Endothelial cell of umbilical vein (primary cell): ENCODE results near the gene ANO1. TPM values are rescaled to one million over a fixed set of nuclear protein-coding genes. Genes with fewer than 3 reads are reported as not detected.

Source experiments
- BruUV-seq: library from RNA; stranded (reverse); fragments of 400-500 nt; replicated peaks from 2 replicates; lab custom pipeline; 2021; lab: Mats Ljungman, UMichigan
- CTCF ChIA-PET: fragments of 300-600, 350-600 bp; sonication (Branson Sonifier 250); formaldehyde crosslinking; loops from one replicate; lab custom pipeline; 2021; ENCODE audit warnings: antibody characterized with exemption, inconsistent platforms; lab: Charles Lee
- POLR2A ChIA-PET: fragments of 300-600, 350-600 bp; sonication (Branson Sonifier 250); formaldehyde crosslinking; loops from one replicate; lab custom pipeline; 2021; ENCODE audit warnings: antibody characterized with exemption, inconsistent platforms; lab: Charles Lee
- DNase-seq: peaks from one replicate; pipeline ENCODE4 v3.0.0-alpha.2; 2011; ENCODE audit warnings: low read depth, low spot score
- FAIRE-seq: peaks from 2 replicates; lab custom pipeline; 2011; peaks lifted over from hg19 to GRCh38; lab: Jason Lieb, UNC
- H2AFZ ChIP-seq: 2 replicates; pipeline ENCODE4 v1.6.0; 2012; ENCODE audit warnings: low read depth, low read length, control low read depth, inconsistent platforms
- H3K27ac ChIP-seq: 2 replicates; pipeline ENCODE4 v1.5.1; 2011; ENCODE audit warnings: low read depth, mild to moderate bottlenecking, control low read depth, low read length, moderate library complexity; ENCODE audit not compliant: insufficient read depth
- H3K27me3 ChIP-seq, 2 experiments: 2 replicates each; pipeline versions ENCODE4 v1.6.0 to v1.6.1; 2011; ENCODE audit warnings: low read length in 2 of 2, mixed read lengths in 1 of 2; ENCODE audit not compliant: control insufficient read depth in 2 of 2, insufficient read depth in 2 of 2
- H3K36me3 ChIP-seq, 2 experiments: 2 replicates in 1 of 2; 3 replicates in 1 of 2; pipeline ENCODE4 v1.5.1; 2011; ENCODE audit warnings: low read length in 2 of 2, mild to moderate bottlenecking in 1 of 2, moderate library complexity in 1 of 2; ENCODE audit not compliant: control insufficient read depth in 2 of 2, insufficient read depth in 2 of 2; ENCODE audit errors: extremely low read depth in 1 of 2
- H3K4me1 ChIP-seq: 3 replicates; pipeline ENCODE4 v1.5.1; 2011; ENCODE audit warnings: mild to moderate bottlenecking, low read length; ENCODE audit not compliant: control insufficient read depth, insufficient read depth; ENCODE audit errors: extremely low read depth
- H3K4me2 ChIP-seq: 2 replicates; pipeline ENCODE4 v1.6.1; 2011; ENCODE audit warnings: low read length, control low read depth, mixed read lengths; ENCODE audit not compliant: insufficient read depth
- H3K4me3 ChIP-seq, 3 experiments: fragments of 200-600 bp in 1 of 3; sonication (generic), shearing (Covaris generic) in 1 of 3; replicated peaks in 1 of 3; 2 replicates each; pipeline ENCODE4 v1.5.1; 2011 to 2016; ENCODE audit warnings: control low read depth in 3 of 3, low read length in 3 of 3, mild to moderate bottlenecking in 2 of 3, inconsistent platforms in 1 of 3, low read depth in 1 of 3, moderate library complexity in 1 of 3; ENCODE audit not compliant: insufficient read depth in 1 of 3
- H3K79me2 ChIP-seq: 2 replicates; pipeline ENCODE4 v1.6.0; 2012; ENCODE audit warnings: low read length, inconsistent platforms; ENCODE audit not compliant: control insufficient read depth, insufficient read depth
- H3K9ac ChIP-seq: replicated peaks from 2 replicates; pipeline ENCODE3; 2011; ENCODE audit warnings: low read length, control low read depth; ENCODE audit not compliant: insufficient read depth; ENCODE audit errors: extremely low read depth
- H3K9me1 ChIP-seq: replicated peaks from 3 replicates; pipeline ENCODE4 v1.6.0; 2011; ENCODE audit warnings: mild to moderate bottlenecking, low read length; ENCODE audit not compliant: control insufficient read depth, insufficient read depth; ENCODE audit errors: extremely low read depth
- H3K9me3 ChIP-seq: replicated peaks from 2 replicates; pipeline ENCODE4 v1.5.1; 2012; ENCODE audit warnings: low read length, inconsistent platforms; ENCODE audit not compliant: control insufficient read depth, insufficient read depth
- H4K20me1 ChIP-seq: replicated peaks from 2 replicates; pipeline ENCODE3; 2011; ENCODE audit warnings: mild to moderate bottlenecking, low read length; ENCODE audit not compliant: control insufficient read depth, insufficient read depth; ENCODE audit errors: extremely low read depth
- EZH2 ChIP-seq: IDR thresholded peaks from 2 replicates; pipeline ENCODE4 v1.6.1; 2012; ENCODE audit warnings: borderline replicate concordance, low read depth, mild to moderate bottlenecking, moderate library complexity, low read length, inconsistent platforms; ENCODE audit not compliant: severe bottlenecking
- FOS ChIP-seq: IDR thresholded peaks from 2 replicates; pipeline ENCODE4 v1.6.1; 2011; ENCODE audit warnings: mild to moderate bottlenecking, low read length, moderate library complexity, borderline replicate concordance; ENCODE audit not compliant: insufficient read depth
- GATA2 ChIP-seq: IDR thresholded peaks from 2 replicates; pipeline ENCODE4 v1.7.0; 2011; ENCODE audit warnings: low read depth, mild to moderate bottlenecking, moderate library complexity, mixed read lengths, low read length; ENCODE audit not compliant: insufficient read length, insufficient read depth
- JUN ChIP-seq: IDR thresholded peaks from 2 replicates; pipeline ENCODE4 v1.6.1; 2011; ENCODE audit warnings: borderline replicate concordance, low read depth; ENCODE audit not compliant: insufficient read length, insufficient read depth
- MYC ChIP-seq: IDR thresholded peaks from one replicate; pipeline ENCODE4 v1.6.1; 2011; ENCODE audit warnings: mild to moderate bottlenecking, low read depth, low read length
- POLR2A ChIP-seq: IDR thresholded peaks from 2 replicates; pipeline ENCODE4 v1.6.1; 2012; ENCODE audit warnings: low read depth, mild to moderate bottlenecking, control low read depth, low read length
- POLR2AphosphoS5 ChIP-seq: IDR thresholded peaks from 2 replicates; pipeline ENCODE4 v1.6.1; 2012; ENCODE audit warnings: low read depth, mild to moderate bottlenecking, control low read depth, low read length, moderate library complexity; ENCODE audit not compliant: insufficient read depth
- dilution Hi-C: fragments of 300-500 bp; cut with MboI; formaldehyde crosslinking; loops from one replicate; pipeline ENCODE4 v1.15.0; 2019; ENCODE audit warnings: low sequenced_read_pairs; ENCODE audit not compliant: extremely low pct_ligation_motif_present
- intact Hi-C: fragments of 100-400 bp; cut with micrococcal nuclease; formaldehyde crosslinking; loops from one replicate; pipeline ENCODE4 v1.10.0; 2022
- polyA plus RNA-seq, 4 experiments: library from polyadenylated mRNA; depleted of rRNA in 3 of 4; stranded (reverse) in 3 of 4; unstranded in 1 of 4; fragments of >200 nt; gene quantifications; 2 replicates each; pipeline versions ENCODE4 v1.2.1 to v1.2.3, GENCODE V29; 2011 to 2012; ENCODE audit warnings: missing spikeins in 1 of 4
- total RNA-seq: library from RNA; stranded (reverse); gene quantifications from 2 replicates; pipeline ENCODE4 v1.2.3, GENCODE V29; 2021
- TF ChIP-seq, protein P1 (sequence below), 2 donors: IDR thresholded peaks; 1 replicate in 1 of 2; 2 replicates in 1 of 2; pipeline ENCODE4 v1.5.1; 2011; ENCODE audit warnings: low read length in 2 of 2, mild to moderate bottlenecking in 2 of 2, moderate library complexity in 2 of 2, control low read depth in 1 of 2, inconsistent platforms in 1 of 2, low read depth in 1 of 2; ENCODE audit not compliant: insufficient read depth in 1 of 2; ENCODE audit errors: extremely low read depth in 1 of 2
- TF ChIP-seq, protein P2 (sequence below): IDR thresholded peaks from 2 replicates; pipeline ENCODE4 v1.6.1; 2011; ENCODE audit not compliant: insufficient read depth, insufficient read length

ANO1 gene
- total and polyA plus RNA-seq, 2 donors (not counting 3 experiments of a cell fraction or from before 2014, with no cell fraction given), result 0.03 to 0.40 TPM

DNA sequence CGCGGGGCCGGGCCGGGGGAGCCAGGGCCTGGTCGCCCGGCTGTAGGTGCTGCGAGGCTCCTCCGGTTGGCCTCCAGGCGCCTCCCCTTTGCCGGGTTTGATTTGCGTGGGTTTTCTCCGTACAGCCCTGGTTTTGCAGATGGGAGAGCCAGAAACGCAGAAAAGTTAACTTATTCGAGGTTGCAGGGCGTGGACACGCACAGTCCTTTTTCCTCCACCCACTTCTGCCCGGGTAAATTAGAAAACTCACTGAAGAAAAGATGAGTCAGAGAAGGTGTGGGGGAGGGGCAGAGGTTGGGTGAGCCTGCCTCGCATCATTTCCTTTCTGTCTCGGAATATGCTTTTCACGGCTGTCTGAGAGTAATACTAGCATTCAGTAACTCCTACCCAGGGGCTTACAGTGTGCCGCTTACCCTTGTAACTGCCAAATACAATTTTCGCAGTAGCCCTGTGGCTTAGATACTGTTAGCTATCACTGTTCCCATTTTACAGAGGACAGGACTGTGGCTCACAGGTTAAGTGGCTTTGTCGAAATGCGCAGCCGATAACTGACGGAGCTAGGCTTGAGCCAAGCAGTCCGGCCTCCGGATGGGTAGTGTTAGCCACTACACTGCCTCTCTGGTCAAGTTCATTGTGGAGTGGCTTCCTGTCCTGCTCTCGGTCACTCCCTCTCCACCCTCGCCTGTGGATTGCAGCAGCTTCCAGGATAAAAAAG, 125.8 kb downstream of the ANO1 start:
- TSS peak; percentile 83 for BruUV-seq
- H3K27ac ChIP-seq, result peak overlapping the region; percentile 98
- H3K9me1 ChIP-seq, result no peaks in the 10 kb centered on the region
- DNase-seq, result peak; percentile 90
- dilution Hi-C loops (no loop called here), intact Hi-C loops (loop anchor here (1.0 kb wide), 3 partner anchors 29 to 194 kb away; partner anchors contain the start of genes CTTN and PPFIA1)
- FAIRE-seq, result peak; percentile 97
- ChIA-PET POLR2A (no interaction called here), CTCF (interaction anchor here (0.9 to 3.4 kb wide), 7 partner anchors 8 to 295 kb away, joined by 3 to 10 read pairs (median 3); no protein-coding TSS in a partner anchor)
- TF ChIP-seq FOS (peak; percentile 98), EZH2 (no peak), MYC (no peak), JUN (peak; percentile 79), POLR2A (peak; percentile 89), POLR2AphosphoS5 (peak; percentile 76), GATA2 (no peak)
- TF ChIP-seq, protein P1, sequence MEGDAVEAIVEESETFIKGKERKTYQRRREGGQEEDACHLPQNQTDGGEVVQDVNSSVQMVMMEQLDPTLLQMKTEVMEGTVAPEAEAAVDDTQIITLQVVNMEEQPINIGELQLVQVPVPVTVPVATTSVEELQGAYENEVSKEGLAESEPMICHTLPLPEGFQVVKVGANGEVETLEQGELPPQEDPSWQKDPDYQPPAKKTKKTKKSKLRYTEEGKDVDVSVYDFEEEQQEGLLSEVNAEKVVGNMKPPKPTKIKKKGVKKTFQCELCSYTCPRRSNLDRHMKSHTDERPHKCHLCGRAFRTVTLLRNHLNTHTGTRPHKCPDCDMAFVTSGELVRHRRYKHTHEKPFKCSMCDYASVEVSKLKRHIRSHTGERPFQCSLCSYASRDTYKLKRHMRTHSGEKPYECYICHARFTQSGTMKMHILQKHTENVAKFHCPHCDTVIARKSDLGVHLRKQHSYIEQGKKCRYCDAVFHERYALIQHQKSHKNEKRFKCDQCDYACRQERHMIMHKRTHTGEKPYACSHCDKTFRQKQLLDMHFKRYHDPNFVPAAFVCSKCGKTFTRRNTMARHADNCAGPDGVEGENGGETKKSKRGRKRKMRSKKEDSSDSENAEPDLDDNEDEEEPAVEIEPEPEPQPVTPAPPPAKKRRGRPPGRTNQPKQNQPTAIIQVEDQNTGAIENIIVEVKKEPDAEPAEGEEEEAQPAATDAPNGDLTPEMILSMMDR (IDR thresholded peaks at IDR 0.05; ENCODE audit: extremely low read depth in 1 of 2, insufficient read depth in 1 of 2, low read depth in 1 of 2, low read length in 2 of 2), result no peak
- TF ChIP-seq, protein P2, sequence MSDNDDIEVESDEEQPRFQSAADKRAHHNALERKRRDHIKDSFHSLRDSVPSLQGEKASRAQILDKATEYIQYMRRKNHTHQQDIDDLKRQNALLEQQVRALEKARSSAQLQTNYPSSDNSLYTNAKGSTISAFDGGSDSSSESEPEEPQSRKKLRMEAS, result no peak
- no peaks in the 10 kb centered on the region for H4K20me1 ChIP-seq
- no peak overlapping the region for H2AFZ ChIP-seq
- H3K27me3 ChIP-seq, result no peaks in the 10 kb centered on the region
- peak overlapping the region; percentile 93 for H3K4me2 ChIP-seq
- H3K36me3 ChIP-seq, result peaks cover 8 to 16% of the 10 kb centered on the region in 2 experiments
- no peaks in the 10 kb centered on the region for H3K9me3 ChIP-seq
- peaks cover 38% of the 10 kb centered on the region for H3K79me2 ChIP-seq
- peaks cover 13% of the 10 kb centered on the region for H3K4me1 ChIP-seq
- H3K9ac ChIP-seq, result peak overlapping the region; percentile 97
- peak overlapping the region; percentile 79 to 86 (median 86) for H3K4me3 ChIP-seq
